ENCODE measurements around the gene ZNF346. TPM values are rescaled to one million over a fixed set of nuclear protein-coding genes. Genes with fewer than 3 reads are reported as not detected.
A peak's percentile ranks its signal among the peaks of the same experiment; 100 is the strongest.

ZNF346 gene
- total and polyA plus RNA-seq, 10 of the 15 experiments (the other 5 are each of a cell fraction or from before 2014, with no cell fraction given), result 6.5 to 30.2 (median 24.0) TPM

DNA sequence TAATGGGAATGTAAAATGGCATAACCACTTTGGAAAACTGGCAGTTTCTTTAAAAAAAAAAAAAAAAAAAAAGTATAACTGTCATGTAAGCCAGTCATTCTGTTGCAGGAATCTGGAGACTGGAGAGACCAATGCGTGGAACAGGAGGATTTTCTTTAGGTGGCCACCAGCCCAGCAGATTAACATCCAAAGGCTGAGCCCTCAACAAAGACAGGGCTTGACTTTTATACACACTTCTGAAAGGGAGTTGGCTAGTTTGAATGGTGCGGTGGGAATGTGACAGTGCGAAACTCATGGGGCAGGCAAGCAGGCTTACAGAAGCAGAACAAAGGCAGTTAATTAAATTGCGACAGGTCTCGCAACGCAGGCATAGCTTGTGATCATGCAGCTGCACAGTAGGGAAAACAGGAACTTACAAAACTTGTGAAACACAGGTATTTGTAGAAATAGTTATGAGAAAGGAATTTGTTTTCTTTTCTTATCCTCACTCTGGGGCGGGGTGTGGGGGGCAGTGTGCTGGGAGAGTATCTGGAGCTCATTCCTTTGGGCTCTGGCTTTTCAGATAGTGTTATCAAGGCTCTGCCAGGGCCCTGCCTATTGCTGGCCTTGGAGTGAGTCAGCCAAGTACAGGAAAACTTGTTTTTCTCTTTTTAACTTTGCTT lies 27.9 kb upstream of the ZNF346 start (continued):
- TF ChIP-seq, protein P1, sequence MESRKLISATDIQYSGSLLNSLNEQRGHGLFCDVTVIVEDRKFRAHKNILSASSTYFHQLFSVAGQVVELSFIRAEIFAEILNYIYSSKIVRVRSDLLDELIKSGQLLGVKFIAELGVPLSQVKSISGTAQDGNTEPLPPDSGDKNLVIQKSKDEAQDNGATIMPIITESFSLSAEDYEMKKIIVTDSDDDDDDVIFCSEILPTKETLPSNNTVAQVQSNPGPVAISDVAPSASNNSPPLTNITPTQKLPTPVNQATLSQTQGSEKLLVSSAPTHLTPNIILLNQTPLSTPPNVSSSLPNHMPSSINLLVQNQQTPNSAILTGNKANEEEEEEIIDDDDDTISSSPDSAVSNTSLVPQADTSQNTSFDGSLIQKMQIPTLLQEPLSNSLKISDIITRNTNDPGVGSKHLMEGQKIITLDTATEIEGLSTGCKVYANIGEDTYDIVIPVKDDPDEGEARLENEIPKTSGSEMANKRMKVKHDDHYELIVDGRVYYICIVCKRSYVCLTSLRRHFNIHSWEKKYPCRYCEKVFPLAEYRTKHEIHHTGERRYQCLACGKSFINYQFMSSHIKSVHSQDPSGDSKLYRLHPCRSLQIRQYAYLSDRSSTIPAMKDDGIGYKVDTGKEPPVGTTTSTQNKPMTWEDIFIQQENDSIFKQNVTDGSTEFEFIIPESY (IDR thresholded peaks at IDR 0.05), result 0 out of 2 replicates have a peak, but pooled peaks have one; percentile 26
- TF ChIP-seq KLF5 (IDR thresholded peaks at IDR 0.05; ENCODE audit: partially characterized antibody) (peak; percentile 83), BHLHE40 (IDR thresholded peaks at IDR 0.05; ENCODE audit: borderline replicate concordance in 1 of 2, low read depth in 2 of 2, low read length in 1 of 2) (peak; percentile 48 to 56; a peak in 2 of 4 replicates), PAX5 (IDR thresholded peaks at IDR 0.05; ENCODE audit: borderline replicate concordance, low read depth, low read length) (peak; percentile 53; the same call in 1 of the 2 replicates), CREM (IDR thresholded peaks at IDR 0.05; ENCODE audit: low read depth) (peak; percentile 35; the same call in 1 of the 2 replicates), CREB1 (IDR thresholded peaks at IDR 0.05; ENCODE audit: low read depth) (peak; percentile 41; the same call in 1 of the 2 replicates), ZNF384 (IDR thresholded peaks at IDR 0.05; ENCODE audit: borderline replicate concordance, low read depth, low read length) (no peak), NBN (IDR thresholded peaks at IDR 0.05) (peak; percentile 70), POU2F2 (IDR thresholded peaks at IDR 0.05; ENCODE audit: borderline replicate concordance, low read depth, low read length) (peak; percentile 46; the same call in 1 of the 3 replicates), MYC (IDR thresholded peaks at IDR 0.05; ENCODE audit: insufficient read depth, insufficient read length, insufficient replicate concordance, low read length, severe bottlenecking) (no peak), RCOR1 (conservative IDR thresholded peaks at IDR 0.05; ENCODE audit: low read depth, low read length) (no peak), CHD2 (IDR thresholded peaks at IDR 0.05; ENCODE audit: borderline replicate concordance, low read depth, low read length) (peak; percentile 44; the same call in 1 of the 2 replicates), TCF12 (IDR thresholded peaks at IDR 0.05; ENCODE audit: low read depth, low read length) (peak; percentile 65; the same call in 1 of the 2 replicates), MEF2B (IDR thresholded peaks at IDR 0.05; ENCODE audit: partially characterized antibody, poor library complexity, severe bottlenecking) (peak; percentile 37), SIN3A (IDR thresholded peaks at IDR 0.05; ENCODE audit: low read depth, low read length) (no peak), RUNX3 (IDR thresholded peaks at IDR 0.05; ENCODE audit: low read length) (peak; percentile 60), BACH1 (IDR thresholded peaks at IDR 0.05; ENCODE audit: borderline replicate concordance) (peak; percentile 54; the same call in 1 of the 2 replicates), RAD51 (IDR thresholded peaks at IDR 0.05) (0 out of 2 replicates have a peak, but pooled peaks have one; percentile 20)
- TF ChIP-seq, protein P2, sequence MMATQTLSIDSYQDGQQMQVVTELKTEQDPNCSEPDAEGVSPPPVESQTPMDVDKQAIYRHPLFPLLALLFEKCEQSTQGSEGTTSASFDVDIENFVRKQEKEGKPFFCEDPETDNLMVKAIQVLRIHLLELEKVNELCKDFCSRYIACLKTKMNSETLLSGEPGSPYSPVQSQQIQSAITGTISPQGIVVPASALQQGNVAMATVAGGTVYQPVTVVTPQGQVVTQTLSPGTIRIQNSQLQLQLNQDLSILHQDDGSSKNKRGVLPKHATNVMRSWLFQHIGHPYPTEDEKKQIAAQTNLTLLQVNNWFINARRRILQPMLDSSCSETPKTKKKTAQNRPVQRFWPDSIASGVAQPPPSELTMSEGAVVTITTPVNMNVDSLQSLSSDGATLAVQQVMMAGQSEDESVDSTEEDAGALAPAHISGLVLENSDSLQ (IDR thresholded peaks at IDR 0.05), result peak; percentile 71
- TF ChIP-seq, protein P3, sequence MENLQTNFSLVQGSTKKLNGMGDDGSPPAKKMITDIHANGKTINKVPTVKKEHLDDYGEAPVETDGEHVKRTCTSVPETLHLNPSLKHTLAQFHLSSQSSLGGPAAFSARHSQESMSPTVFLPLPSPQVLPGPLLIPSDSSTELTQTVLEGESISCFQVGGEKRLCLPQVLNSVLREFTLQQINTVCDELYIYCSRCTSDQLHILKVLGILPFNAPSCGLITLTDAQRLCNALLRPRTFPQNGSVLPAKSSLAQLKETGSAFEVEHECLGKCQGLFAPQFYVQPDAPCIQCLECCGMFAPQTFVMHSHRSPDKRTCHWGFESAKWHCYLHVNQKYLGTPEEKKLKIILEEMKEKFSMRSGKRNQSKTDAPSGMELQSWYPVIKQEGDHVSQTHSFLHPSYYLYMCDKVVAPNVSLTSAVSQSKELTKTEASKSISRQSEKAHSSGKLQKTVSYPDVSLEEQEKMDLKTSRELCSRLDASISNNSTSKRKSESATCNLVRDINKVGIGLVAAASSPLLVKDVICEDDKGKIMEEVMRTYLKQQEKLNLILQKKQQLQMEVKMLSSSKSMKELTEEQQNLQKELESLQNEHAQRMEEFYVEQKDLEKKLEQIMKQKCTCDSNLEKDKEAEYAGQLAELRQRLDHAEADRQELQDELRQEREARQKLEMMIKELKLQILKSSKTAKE (IDR thresholded peaks at IDR 0.05; ENCODE audit: low read depth, poor library complexity, severe bottlenecking), result peak; percentile 38
- TF ChIP-seq, protein P4, sequence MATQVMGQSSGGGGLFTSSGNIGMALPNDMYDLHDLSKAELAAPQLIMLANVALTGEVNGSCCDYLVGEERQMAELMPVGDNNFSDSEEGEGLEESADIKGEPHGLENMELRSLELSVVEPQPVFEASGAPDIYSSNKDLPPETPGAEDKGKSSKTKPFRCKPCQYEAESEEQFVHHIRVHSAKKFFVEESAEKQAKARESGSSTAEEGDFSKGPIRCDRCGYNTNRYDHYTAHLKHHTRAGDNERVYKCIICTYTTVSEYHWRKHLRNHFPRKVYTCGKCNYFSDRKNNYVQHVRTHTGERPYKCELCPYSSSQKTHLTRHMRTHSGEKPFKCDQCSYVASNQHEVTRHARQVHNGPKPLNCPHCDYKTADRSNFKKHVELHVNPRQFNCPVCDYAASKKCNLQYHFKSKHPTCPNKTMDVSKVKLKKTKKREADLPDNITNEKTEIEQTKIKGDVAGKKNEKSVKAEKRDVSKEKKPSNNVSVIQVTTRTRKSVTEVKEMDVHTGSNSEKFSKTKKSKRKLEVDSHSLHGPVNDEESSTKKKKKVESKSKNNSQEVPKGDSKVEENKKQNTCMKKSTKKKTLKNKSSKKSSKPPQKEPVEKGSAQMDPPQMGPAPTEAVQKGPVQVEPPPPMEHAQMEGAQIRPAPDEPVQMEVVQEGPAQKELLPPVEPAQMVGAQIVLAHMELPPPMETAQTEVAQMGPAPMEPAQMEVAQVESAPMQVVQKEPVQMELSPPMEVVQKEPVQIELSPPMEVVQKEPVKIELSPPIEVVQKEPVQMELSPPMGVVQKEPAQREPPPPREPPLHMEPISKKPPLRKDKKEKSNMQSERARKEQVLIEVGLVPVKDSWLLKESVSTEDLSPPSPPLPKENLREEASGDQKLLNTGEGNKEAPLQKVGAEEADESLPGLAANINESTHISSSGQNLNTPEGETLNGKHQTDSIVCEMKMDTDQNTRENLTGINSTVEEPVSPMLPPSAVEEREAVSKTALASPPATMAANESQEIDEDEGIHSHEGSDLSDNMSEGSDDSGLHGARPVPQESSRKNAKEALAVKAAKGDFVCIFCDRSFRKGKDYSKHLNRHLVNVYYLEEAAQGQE (IDR thresholded peaks at IDR 0.05; ENCODE audit: low read depth, low read length), result no peak
